Stimulated activated CD8-positive, alpha-beta memory T cell treated with anti-CD3 and anti-CD28 coated beads, Interleukin-2, amount 100 ng/mL, for 48 hours (primary cell): ENCODE results near the gene NCBP3.
"Not testable (repeated sequence)": the region's sequence is repeated elsewhere in the genome, so short reads cannot be mapped to it uniquely, and the experiment has no call there.

Experiments
- DNase-seq, 2 donors: peaks; one replicate each; pipeline ENCODE4 v3.0.0-alpha.2; 2020; ENCODE audit warnings: low read depth in 2 of 2

The NCBP3 gene

DNA sequence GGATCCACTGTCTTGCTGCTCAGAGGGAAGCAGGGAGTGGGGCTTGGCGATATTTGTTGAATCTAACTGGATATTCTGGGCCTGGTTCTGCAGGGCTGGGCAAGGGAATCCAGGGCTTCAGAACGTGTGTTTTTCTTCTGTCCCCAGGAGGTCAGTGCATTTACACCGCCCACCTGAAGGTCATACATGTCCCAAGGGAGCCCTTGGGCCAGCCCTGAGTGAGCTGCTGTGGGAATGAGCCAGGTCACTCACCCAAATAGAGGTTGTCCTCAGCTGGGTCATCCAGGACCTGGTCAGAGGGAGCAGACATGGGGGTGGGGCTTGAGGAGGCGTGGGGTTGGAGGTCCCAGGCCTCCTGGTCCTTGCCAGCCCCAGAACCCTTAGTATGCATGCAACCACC, 36.2 kb upstream of the NCBP3 start:
- no peak for DNase-seq

DNA sequence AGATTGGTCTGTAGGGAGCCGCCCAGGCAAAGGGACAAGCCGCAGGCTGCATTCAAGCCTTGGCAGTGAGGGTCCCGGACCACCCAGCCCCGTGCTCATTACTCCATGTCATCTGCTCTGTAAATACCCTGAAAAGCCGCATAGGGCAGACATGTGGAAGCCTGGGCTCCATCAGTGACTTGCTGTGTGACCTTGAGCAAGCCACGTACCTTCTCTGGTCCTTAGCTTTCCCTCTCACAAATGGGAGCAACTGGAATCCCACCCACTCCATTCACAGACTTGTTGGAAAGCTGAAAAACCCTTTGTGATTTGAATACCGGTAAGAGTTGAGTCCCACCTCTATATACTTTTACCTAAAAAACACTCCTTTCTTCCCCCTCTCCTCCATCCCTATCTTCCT, 34.9 kb upstream of the NCBP3 start:
- no peak for DNase-seq

- no peak for DNase-seq
These were observed 33.8 kb upstream of the NCBP3 start for GRCh38 chr17:3879591-3880417.

DNA sequence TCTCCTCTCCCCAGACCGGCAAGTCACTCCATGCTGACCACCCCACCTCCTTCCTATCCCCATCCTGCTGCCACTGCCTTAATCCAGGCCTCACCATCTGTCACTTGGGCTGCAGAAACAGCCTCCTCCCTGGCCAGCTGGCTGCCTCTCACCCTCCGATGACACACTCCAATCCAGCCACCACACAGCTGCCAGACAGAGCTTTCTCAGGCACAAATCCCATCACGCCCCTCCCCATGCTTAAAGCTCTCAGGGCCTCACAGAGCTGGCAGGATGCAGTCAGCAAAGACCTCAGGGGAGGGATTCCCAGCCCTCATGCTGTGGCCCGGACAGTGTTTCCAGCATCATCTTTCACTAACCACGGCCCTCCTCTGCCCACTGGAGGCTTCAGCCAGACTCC, 33.1 kb upstream of the NCBP3 start:
- DNase-seq = no peak

- DNase-seq = no peak
These were observed 31.2 kb upstream of the NCBP3 start for GRCh38 chr17:3877220-3877619.

DNA sequence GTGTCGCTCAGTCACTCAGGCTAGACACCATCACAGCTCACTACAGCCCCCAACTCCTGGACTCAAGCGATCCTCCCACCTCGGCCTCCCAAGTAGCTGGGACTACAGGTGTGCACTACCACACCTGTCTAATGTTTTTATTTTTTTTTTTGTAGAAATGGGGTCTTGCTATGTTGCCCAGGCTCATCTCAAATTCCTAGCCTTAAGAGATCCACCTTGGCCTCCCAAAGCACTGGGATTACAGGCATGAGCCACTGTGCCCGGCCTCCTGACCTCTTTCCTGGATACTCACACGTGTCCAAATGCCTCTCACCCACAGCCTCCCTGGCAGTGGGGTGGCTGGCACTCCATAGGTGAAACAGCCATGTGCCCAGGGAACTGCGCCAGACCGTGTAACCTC, 29.3 kb upstream of the NCBP3 start:
- DNase-seq = no peak

- DNase-seq = no peak
These were observed 27.8 kb upstream of the NCBP3 start for GRCh38 chr17:3873862-3874261.

DNA sequence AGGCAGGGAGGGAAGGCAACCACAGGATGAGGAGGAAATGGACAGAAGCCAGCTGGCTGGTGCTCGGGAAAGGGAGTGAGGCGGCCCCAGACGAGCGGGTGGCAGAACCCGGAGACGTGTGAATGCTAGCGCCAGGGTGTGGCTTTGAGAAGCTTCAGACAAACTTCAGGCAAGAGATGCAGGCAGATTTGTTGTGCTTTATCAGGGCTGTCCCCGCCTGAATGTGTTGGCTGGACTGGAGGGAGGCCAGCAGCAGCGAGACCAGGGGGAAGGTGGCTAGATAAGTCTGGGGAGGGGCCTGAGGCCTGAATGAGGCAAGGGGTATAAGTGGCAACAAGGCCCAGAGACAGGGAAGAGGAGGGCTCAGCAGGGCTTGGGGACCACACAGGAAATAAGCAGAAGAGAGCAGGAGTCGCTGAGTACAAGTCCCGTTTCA, 24.8 kb upstream of the NCBP3 start:
- no peak for DNase-seq

- DNase-seq = no peak
These were observed 21.6 kb upstream of the NCBP3 start for GRCh38 chr17:3867606-3868005.

DNA sequence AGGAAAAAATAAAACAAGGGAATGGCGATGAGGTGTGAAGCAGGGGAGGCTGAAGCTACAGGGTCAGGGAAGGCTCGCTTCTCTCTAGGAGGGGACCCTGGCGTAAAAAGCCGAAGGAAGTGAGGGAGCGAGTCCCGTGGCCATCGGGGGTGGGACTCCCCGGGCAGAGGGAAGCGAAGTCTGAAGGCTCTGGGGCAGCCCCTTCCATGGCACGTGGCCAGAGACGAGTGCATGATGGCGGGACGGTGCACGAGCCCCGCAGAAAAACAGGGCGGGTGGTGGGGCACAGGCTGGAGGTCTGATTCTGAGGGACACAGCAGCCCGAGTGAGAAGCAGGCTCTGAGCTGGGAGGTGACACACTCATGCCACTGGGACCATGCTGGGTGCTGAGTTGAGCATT, 21.1 kb upstream of the NCBP3 start:
- DNase-seq = no peak

- no peak for DNase-seq
These were observed 20.2 kb upstream of the NCBP3 start for GRCh38 chr17:3866276-3866675.

DNA sequence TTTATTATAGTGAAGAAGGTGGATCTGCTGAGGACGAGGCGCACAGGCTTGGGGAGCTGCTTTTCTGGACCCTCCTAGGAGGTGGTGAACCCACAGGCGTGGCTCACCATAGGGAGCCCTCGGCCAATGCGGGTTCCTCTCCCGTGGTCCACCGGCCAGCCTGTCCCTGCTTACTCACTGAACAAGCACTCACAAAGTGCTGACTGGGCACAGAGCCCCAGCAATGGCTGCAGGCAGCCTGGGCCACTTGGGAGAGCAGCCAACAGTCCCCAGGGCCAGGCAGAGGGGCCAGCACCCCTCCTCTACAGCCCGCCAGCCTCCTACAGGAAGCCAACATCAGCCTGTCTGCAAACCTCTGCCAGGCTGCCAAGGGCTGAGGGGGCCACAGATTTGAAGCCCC, 19.1 kb upstream of the NCBP3 start:
- no peak for DNase-seq

GRCh38 chr17:3864534-3864933, 18.5 kb upstream of the NCBP3 start:
- DNase-seq = no peak

- DNase-seq = no peak
These were observed 16.0 kb upstream of the NCBP3 start for GRCh38 chr17:3861761-3862681.

DNA sequence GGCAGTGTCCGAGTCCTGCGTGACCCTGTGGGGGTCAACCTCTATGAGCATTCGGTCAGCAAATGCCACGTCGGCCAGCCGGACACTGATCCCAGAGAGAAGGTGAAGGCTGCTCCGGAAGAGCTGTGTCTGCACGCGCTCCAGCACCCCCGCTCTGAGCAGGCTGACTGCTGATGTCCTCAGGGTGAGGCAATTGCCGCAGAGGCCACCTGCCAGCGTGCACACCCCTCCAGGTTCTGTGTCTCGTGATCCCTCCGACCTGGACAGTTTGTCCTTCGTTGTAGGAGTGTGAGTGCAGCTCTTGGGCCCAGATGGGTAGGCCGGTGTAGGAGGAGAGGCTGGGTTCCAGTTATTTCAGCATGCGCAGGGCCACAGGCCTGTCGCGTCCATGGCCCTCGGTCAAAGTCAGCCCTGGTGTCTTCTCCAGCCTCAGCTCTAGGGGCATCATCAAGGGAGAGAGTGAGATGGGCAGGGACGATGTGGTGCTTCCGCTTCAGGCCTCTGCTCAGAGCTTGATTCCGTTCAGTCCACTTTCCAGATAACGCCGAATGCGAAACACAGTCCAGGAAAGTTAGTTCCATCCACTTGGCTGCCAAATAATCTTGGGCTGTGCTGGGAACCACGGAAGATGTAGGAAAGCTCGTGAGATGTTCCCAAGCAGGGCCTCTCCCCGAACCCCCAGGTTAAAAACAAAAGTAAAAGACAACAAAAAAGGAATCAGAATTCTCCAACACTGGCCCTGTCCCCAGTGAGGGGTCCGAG, 15.1 kb upstream of the NCBP3 start:
- DNase-seq = no peak

DNA sequence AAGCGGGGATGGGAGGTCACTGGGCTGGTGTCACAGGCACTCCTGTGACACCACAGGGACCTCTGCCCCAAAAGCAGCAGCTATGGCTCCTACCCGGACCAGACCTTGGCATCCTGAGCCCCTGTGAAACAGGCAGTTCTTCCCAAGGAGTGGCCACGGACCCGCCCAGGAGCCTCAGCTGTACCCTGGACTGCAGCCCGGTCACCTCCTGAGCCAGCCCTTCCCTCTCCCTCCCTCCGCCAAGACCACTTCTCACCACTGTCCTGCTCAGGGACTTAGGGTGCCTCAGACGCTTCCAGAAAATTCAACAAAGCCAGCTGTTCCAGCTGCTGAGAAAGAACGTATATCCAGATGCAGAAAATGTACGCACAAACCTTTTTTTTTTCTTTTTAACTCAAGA, 13.9 kb upstream of the NCBP3 start:
- DNase-seq = no peak

GRCh38 chr17:3857261-3858105, 11.4 kb upstream of the NCBP3 start:
- DNase-seq = no peak

- DNase-seq = not testable (repeated sequence)
These were observed 8.2 kb upstream of the NCBP3 start for GRCh38 chr17:3854204-3854603.

- DNase-seq = no peak
These were observed 6.5 kb upstream of the NCBP3 start for GRCh38 chr17:3852561-3852960.

- no peak for DNase-seq
These were observed 5.5 kb upstream of the NCBP3 start for GRCh38 chr17:3851461-3852100.
